GM19193 (cell line): ENCODE measurements around the gene CCNL2.

ENCODE experiments used
- POLR2A ChIP-seq: IDR thresholded peaks from 4 replicates; pipeline ENCODE4 v1.6.1; 2011; ENCODE audit not compliant: insufficient read depth, insufficient read length; ENCODE audit errors: extremely low read depth

CCNL2 gene

DNA sequence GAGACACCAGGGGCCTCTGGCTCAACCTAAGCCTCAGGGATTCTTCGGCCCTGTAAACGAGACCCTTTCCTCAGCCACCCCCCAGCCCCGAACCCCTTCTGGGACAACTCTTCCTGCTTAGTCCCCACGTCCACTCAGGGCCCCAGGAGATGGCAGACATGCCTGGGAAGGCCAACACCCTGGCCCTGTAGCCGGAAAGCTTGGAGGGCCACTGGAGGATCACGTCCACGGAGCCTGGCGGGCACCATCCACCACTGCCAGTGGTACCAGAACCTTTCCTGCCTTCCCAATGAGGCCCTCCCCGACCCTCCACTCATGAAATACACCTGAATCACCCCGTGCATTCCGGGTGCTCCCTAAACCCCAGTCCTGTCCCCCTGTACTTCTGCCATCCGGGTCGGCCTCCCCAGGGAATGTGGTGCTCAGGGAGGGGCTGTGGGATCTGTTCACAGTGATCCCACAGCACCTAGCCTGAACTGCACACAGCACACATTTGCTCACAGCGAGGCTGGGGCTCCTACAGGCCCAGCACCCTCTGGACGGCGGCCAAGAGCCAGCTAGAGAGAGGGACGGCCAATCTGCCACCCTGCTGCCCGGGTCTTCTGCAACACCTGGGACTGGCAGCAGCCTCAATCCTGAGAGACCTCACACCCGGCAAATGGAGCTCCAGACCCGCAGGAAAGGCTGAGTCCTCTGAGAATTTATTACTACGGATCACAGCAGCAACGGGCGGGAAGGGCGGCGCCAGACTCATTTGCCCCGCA, 25.9 kb downstream of the CCNL2 start:
- TF ChIP-seq POLR2A = no peak

DNA sequence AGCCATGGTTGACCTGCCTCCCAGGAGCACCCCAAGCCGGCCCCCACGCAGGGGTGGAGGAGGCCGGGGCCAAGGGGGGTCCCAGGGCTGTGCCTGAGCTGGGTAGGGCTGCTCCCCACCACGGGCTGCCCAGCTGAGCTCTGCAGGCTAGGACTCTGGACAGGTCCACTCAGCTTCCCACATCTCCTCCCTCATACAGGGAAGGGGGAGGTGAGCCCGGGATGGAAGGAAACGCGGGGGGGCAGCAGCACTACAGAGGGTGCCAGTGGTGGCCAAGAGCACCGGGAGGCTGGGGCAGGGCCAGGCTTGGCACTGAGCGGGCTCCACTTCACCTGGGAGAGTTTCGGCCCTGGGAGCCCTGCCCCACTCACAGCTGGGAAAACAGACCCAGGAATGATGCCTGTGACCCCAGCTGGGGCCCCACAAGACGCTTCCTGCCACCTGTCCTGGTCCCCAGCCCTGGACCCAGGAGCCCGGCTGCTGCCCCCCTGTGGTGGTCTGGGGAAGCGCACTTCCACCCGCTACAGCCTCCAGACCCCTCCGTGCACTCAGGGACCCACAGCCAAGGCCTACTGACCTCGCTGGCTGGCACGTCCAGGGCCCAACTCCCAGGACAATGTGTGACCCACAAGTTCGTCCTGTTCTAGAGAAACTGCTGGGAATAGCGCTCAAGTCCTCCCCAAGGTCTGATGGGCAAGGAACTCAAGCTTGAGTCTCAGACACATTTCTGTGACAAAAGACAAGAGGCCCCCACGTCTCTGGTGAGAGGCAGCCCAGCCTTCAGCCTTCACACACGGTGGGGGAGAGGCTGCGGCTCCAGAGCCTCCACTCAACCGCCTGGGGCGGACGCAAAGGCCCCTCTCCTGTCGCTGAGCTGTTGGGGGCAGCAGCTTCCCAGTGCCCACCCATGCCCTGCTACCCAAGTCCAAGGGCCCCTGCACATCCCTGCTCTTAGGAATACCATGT, 27.1 kb downstream of the CCNL2 start:
- TF ChIP-seq POLR2A = no peak

DNA sequence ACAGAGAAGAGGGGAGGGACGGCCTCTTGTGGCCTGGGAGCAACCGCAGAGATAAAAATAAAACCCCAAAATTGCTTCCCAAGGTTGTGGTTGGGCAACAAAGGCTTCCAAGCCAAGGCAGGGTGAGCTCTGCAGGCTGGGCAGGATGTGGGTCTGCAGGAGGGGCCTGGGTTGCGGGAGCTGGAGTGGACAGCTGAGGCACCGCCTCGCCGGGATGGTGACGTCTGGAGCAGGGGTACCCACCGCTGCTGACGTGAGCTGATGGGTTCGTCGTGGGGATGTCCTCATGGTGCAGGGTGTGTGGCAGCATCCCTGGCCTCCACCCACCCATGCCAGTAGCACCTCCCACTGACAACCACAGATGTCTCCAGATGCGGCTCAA, 27.8 kb downstream of the CCNL2 start:
- TF ChIP-seq POLR2A = no peak

DNA sequence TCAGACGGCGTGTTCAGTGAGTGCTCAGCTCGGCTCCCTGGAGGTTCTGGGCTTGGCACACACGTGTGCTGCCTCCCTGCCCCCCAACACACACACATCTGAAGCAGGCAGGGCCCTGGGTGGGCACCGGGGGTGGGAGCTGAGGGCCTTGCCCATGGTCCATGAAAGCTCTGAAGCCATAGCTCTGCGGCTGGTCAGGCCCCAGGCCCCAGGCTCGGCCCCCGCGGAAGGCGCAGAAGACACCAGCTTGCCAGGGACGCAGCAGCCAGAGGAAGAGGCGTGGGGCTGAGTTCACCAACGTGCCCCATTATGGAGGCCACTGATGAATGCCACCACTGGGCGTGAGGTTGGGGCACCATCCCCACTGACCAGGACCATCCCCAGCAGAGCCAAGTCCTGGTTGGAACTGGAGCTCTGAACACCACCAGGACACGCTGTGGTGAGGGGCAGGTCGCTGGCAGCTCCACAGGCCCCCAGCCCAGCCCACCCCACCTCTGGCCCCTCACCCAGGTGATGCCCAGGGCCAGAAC, 28.3 kb downstream of the CCNL2 start:
- no peak for TF ChIP-seq POLR2A

DNA sequence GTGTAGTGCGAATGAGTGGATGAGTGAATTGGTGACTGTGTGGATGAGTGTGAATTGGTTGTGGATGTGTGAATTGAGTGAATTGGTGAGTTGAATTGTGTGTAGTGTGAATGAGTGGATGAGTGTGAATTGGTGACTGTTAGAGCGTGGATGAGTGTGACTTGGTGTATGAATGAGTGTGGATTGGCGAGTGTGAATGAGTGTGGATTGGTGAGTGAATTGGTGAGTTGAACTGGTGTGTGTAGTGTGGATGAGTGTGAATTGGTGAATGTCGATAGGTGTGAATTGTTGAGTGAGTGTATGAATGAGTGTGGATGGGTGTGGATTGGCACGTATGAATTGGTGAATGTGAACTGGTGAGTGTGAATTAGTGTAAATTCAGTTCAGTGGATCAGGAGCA, 31.8 kb downstream of the CCNL2 start:
- TF ChIP-seq POLR2A = no peak

DNA sequence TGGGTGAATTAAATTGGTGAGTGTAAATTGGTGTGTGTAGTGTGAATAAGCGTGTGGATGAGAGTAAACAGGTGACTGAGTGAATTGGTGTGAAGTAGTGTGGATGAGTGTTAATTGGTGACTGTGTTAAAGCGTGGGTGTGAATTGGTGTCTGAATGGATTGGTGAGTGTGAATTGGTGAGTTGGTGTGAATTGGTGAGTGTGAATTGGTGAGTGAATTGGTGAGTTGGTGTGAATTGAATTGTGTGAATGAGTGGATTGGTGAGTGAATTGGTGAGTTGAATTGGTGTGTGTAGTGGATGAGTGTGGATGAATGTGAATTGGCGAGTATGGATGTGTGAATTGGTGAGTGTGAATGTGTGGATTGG, 32.5 kb downstream of the CCNL2 start:
- TF ChIP-seq POLR2A = no peak

DNA sequence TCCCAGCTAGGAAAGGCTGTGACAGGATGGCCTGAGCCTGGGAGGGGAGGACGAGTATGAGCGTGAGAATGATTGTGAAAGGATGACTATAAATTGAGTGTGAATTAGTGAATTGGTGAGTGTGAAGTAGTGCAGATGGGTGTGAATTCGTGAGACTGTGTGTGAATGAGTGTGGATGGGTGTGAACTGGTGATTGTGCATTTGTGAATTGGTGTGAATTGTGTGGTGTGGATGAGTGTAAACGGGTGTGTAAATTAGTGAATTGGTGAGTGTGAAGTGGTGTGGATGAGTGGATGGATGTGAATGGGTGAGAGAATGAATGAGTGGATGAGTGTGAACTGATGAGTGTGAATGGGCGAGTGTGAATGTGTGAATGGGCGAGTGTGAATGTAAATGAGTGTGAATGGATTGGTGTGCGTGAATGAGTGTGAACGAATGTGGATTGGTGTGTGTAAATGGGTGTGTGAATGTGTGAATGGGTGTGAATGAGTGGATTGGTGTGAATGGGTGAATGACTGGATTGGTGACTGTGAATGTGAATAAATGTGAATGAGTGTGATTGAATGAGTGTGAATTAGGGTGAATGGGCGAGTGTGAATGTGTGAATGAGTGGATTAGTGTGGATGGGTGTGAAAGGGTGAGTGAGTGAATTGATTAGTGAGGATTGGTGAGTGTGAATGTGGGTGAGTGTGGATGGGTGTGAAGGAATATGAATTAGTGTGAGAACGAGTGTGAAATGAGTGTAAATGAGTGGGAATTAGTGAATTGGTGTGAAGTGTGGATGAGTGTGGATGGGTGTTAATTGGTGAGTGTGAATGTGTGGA, 33.0 kb downstream of the CCNL2 start:
- TF ChIP-seq POLR2A = no peak

DNA sequence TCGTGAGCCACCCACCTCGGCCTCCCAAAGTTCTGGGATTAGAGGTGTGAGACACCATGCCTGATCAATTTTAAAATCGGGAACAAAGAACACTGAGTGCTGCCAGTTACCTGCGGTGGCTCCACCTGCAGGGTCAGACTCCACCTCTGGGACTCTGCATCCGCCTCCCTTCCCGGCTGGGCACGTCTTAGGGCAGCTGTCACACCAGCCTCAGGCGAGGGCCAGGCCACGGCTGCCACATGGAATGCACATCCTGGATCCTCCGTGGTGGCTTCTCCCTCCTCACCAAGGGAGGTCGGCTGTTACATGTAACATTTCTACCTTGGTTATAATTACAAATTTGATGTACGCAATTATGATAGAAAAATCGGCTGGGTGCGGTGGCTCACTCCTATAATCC, 34.9 kb downstream of the CCNL2 start:
- TF ChIP-seq POLR2A = no peak

DNA sequence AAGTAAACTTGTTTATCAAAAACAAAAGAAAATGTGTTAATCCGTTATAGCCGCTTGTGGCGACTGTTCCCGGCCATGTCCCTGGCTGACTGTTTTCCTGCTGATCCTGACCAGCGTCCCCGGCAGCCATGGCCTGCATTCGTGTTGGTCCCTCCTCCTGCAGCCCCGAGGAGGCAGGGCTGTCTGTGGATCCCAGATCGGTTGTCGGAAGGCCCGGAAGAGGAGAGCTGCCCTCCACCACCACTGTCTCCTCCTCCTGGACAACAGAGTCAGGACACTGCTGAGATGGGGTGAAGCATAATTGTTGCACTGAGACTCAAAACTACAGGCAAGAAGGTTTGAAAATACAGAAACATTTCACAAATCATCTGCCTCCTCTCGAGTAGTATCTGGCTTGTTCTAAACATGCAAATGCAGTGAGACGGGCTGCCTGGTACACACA, 37.1 kb downstream of the CCNL2 start:
- TF ChIP-seq POLR2A = no peak

DNA sequence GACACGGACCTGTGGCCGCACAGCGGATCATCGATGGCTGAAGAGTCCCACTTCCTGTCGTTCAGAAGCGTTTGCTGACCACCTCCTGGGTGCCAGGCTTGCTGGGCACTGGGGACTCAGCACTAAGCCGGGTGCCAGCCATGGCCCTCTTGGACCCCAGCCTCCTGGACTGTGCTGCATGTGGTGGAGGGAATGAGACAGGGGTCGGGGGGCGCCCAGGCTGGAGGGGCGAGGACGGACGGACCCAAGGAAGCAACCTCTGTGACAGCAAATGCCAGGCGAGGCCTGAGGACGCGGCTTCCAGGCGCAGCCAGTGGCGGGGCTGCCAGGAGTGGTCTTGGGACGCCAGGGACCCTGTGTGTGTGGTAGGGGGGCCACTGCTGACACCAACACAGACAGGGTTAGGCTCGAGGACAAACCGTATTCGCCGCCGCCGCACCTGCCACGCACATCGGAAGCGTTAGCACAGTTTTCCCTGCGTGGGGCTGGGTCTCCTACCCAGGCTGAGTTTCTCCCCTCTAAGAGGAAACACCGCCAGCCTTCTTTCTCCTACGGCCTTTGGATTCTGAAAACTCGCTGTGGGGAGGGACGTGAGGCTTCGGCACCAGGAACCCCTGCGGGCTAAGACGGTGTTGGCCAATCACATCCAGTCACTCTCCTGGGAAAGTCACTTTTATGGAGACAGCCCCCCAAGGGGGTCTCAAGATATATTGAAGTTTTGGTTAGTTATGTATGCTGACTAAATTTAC, 37.7 kb downstream of the CCNL2 start:
- no peak for TF ChIP-seq POLR2A

DNA sequence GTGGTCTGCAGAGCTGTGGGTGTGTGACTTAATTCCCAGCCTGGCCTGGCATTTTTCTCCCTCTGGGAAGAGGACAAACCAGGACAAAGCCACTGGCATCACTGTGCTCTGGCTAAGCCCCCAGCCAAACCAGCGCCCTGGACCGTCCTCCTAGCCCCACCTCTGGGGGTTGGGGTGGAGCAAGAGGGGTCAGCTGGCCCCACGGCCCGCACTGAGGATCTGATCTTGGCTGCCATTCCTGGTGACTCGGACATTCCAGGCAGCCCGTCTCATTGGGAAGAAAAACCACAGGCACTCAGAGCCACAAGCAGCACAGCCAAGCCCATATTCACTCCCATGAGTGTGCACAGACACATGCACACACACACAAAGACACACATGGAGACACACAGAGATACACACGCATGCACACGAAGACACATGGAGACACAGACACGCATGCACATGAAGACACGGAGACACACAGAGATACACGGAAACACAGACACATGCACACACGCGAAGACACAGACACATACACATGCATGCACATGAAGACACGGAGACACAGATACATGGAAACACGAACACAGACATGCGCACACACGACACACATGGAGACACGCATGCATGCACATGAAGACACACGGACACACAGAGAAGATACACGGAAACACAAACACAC, 38.5 kb downstream of the CCNL2 start:
- TF ChIP-seq POLR2A = no peak

DNA sequence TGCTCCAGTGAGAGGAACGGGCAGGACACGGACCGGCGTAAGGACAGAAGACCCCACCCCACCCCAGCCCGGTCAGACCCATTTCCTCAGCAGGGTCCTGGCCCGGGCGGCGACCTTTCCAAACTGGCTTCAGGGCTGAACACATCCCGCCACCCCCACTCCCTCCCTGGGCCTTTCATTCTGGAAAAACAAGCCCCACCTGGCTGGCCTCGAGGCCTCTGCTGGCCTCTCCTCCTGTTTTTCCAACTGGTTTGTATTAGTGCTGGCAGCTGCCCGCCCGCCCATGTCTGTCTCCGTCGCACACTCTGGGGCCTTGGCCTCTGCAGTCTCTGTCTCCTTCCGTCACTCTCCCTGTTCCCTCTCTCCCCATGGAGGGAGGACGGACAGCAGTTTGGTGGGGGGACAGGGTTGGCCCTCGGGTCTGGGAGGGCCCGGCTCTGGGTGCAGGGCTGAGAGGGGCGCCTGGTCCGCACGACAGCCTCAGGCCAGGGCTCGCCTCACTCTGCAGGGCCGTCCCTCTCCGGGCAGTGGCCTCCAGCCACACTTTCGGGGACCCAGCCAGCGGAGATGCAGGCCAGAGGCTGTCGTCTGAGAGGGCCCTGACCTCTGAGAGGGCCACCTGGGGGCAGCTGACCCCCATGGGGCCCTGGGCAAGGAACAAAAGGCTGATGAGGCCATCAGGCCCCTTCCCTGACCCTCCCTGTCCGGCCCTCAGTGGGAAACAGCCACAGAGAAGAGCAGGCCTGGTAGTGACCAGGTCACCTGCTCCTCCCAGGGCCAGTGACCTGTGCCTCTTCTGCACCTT, 39.3 kb downstream of the CCNL2 start:
- TF ChIP-seq POLR2A = no peak

DNA sequence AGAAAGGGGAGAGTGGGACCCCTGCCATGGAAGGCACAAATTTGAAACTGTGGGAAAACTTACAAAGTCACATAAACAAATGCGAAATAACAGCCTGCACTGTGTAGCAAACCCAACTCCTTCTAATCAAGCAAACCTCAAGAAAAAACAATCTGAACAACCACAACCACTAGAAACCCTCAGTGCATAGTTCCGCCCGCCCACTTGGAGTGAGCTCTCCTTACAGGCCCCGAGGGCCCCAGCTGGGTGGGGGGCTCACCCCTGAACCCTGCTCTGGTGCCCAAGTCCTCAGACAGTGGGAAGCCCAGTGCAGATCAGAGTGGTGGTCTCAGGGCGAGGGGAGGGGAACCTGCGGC, 39.8 kb downstream of the CCNL2 start:
- no peak for TF ChIP-seq POLR2A
